Stomach (tissue), 4 donors: ENCODE results near the gene CARMIL3.
"Not testable (repeated sequence)": the region's sequence is repeated elsewhere in the genome, so short reads cannot be mapped to it uniquely, and the experiment has no call there.

ENCODE experiments used
- EP300 ChIP-seq: sonication (generic); formaldehyde crosslinking; IDR thresholded peaks from one replicate; pipeline ENCODE4 v1.6.1; 2017; ENCODE audit warnings: antibody characterized with exemption
- POLR2A ChIP-seq, 4 donors: fragments of 450-650 bp; IDR thresholded peaks; one replicate each; pipeline ENCODE4 v1.6.1; 2016; ENCODE audit warnings: antibody characterized with exemption in 4 of 4, control low read depth in 2 of 4, mild to moderate bottlenecking in 1 of 4, moderate library complexity in 1 of 4
- POLR2AphosphoS5 ChIP-seq, 3 donors: sonication (generic); formaldehyde crosslinking; IDR thresholded peaks; one replicate each; pipeline ENCODE4 v1.6.1; 2016; ENCODE audit warnings: antibody characterized with exemption in 3 of 3
- TF ChIP-seq, protein P1 (sequence below), 7 experiments: fragments of 450-650 bp in 4 of 7; fragments of 200-600 bp in 3 of 7; sonication (generic) in 3 of 7; IDR thresholded peaks; one replicate each; pipeline ENCODE4 v1.5.1; 2016 to 2019; ENCODE audit warnings: antibody characterized with exemption in 7 of 7, control low read depth in 2 of 7, mild to moderate bottlenecking in 1 of 7

DNA sequence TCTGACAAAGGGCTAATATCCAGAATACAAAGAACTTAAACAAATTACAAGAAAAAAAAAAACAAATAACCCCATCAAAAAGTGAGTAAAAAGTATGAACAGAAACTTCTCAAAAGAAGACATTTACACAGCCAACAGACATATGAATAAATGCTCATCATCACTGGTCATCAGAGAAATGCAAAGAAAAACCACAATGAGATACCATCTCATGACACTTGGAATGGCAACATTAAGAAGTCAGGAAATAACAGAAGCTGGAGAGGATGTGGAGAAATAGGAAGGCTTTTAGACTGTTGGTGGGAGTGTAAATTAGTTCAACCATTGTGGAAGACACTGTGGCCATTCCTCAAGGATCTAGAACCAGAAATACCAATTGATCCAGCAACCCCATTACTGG, 32.8 kb upstream of the CARMIL3 start:
- TF ChIP-seq, protein P1, sequence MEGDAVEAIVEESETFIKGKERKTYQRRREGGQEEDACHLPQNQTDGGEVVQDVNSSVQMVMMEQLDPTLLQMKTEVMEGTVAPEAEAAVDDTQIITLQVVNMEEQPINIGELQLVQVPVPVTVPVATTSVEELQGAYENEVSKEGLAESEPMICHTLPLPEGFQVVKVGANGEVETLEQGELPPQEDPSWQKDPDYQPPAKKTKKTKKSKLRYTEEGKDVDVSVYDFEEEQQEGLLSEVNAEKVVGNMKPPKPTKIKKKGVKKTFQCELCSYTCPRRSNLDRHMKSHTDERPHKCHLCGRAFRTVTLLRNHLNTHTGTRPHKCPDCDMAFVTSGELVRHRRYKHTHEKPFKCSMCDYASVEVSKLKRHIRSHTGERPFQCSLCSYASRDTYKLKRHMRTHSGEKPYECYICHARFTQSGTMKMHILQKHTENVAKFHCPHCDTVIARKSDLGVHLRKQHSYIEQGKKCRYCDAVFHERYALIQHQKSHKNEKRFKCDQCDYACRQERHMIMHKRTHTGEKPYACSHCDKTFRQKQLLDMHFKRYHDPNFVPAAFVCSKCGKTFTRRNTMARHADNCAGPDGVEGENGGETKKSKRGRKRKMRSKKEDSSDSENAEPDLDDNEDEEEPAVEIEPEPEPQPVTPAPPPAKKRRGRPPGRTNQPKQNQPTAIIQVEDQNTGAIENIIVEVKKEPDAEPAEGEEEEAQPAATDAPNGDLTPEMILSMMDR (IDR thresholded peaks at IDR 0.05): not testable (repeated sequence)
- TF ChIP-seq EP300; POLR2A (IDR thresholded peaks at IDR 0.05); POLR2AphosphoS5 (IDR thresholded peaks at IDR 0.05): not testable (repeated sequence)
